Activated CD4-positive, alpha-beta T cell treated with anti-CD3 and anti-CD28 coated beads for 4 hours (primary cell): Measurements from ENCODE around the gene CFP.
A peak's percentile ranks its signal among the peaks of the same experiment; 100 is the strongest.
"Not testable (repeated sequence)": the region's sequence is repeated elsewhere in the genome, so short reads cannot be mapped to it uniquely, and the experiment has no call there.

Experiments used
- DNase-seq, 2 donors: peaks; one replicate each; pipeline ENCODE4 v3.0.0-alpha.2; 2020

CFP gene

DNA sequence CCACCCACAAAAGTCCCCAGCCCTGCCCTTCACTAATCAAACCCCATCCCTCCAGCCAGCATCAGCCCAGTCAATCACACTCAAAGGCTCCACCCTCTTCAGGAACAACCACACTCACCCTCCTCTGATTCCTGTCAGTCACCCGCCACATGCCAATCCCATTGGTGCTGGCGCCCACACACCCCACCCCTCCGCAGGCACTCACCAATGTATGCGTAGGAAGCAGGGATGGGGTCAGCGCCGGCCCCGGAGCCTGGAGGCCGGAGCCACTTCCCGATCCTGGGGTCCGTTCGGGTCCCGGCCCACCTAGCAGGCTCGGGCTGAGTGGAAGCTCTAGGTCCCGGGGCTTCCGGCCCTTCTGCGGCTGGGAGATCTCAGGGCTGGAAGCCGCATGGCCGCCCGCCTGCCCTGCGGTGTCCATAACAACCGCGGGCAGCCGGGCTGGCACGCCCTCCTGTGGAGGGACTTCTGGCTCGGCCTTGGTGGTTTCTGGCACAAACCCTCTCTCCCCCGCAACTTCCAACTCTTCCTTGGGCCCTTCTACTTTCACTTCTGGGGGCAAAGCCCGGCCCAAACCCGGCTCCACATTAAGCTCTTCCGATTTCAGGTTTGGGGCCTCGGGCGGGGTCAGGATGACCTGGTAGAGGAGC, 7.9 kb upstream of the CFP start:
- DNase-seq = peak; percentile 33 to 38

DNA sequence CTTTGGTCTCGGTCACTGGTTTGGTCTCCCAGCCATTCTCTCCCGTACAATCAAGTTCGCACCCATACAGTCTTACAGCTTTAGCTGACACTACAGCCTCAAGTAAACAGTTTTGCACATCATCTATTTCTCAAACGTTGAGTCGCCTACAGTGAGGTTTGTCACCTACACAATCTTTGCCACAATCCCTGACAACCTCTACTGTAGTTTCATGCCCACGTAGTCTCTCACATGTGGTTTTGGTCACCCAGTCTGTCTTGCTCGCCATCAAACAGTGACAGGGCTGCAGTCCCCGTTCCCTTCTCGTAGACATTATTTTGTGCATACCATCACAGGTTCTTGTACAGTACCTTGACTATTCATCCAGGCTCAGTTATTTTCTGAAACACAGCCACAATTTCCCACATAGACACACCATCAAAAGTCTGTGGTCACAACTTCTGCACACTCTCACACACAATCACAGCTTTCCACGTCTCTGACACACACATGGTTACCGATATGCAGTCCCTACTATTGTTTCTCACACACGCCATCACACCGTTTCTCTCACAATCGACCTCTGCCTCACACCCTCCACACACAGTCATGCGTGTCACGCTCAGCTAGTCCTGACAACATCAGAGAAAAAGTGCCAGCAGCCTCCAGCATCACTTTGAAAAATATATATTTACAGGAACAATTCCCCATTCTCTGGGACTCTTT, 5.3 kb upstream of the CFP start:
- DNase-seq = no peak

DNA sequence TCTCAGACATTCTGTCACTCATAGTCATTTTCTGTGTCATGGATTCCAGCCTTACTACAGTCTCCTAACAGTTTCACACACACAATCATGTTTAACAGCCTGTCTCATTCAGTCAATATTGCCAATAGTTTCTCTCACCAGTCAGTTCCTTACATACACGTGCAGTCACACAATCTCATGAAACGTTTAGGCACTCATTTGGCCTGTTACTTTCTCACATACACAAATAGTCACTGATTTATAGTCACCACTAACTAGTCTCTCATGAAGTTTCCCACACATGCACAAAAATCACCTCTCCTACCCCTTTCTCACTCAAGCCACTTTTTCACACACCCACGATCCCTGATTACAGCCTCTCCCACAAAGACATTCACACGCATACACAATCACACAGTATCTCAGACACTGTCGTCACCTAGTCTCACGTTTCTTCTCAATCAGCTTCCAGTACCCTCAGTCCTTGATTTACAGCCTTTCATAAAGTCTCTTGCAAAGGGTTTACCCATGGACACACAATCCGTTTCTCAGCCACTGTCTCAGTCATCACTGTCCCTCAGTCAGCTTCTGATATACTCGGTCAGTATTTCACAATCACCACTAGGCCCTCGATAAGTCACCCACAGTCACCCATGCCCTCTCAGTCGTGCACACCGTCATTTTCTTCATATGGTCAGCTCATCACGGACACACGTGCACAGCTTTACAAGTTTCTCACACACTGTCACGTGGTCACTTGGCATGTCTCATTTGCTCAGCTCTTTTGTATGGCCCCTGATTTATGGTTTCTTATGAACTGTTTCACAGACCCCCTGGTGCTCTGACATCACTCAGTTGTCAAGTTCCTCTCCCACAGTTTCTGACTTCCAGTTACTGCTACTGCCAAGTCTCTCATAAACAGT, 4.2 kb upstream of the CFP start:
- DNase-seq = no peak

DNA sequence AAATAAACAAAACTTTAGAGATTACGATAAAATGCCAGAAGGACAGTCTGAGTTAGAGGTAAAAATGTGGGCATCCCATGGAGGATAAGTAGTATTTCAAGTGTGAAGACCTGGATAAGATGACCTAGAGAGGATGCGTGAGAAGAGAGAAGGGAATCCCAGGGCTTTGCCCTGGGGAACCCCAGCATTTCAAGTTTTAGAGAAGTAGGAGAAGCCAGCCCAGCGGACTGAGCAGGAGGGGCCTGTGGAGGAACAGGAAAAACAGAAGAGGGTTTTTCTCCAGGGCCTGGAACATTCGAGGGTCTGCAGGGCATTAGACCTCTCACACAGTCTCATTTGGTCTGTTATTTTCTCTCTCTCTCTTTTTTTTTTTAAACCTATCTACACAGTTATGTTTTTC, 2.9 kb upstream of the CFP start:
- no peak for DNase-seq

DNA sequence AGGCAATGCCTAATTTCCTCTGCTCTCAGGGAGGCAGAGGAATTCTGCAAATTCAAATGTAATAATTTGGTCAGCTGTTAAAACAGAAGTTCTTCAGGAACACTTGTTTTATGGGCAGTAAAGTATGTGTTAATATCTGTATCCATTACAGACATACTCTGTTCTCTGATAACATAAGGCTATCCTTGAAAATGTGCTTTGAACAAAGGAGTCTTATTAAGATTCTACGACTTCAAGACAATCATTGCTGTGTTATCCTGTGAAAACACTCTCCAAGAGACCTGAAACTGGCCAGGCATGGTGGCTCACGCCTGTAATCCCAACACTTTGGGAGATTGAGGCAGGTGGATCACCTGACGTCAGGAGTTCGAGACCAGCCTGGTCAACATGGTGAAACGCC, 1.9 kb upstream of the CFP start:
- no peak for DNase-seq

DNA sequence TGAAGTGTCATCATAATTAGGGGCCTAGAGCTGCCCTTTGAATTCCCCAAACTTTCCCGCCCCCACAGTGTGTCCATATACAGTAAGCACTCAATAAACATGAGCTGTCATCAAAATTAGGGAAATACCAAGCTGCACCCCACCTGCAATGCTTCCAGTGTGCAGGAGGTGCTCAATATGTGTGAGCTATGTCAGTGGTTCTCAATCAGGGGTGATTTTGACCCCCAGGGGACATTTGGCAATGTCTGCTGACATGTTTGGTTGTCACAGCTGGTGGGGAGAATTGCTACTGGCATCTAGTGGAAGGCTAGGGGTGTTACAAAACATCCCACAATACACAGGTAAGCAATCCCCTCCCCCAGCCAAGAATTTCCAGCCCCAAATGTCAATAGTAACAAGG, 748 bp downstream of the CFP start:
- DNase-seq = peak in 1 of 2 donors; percentile 27

GRCh38 chrX:47625365-47625764, 4.4 kb downstream of the CFP start:
- DNase-seq = no peak

DNA sequence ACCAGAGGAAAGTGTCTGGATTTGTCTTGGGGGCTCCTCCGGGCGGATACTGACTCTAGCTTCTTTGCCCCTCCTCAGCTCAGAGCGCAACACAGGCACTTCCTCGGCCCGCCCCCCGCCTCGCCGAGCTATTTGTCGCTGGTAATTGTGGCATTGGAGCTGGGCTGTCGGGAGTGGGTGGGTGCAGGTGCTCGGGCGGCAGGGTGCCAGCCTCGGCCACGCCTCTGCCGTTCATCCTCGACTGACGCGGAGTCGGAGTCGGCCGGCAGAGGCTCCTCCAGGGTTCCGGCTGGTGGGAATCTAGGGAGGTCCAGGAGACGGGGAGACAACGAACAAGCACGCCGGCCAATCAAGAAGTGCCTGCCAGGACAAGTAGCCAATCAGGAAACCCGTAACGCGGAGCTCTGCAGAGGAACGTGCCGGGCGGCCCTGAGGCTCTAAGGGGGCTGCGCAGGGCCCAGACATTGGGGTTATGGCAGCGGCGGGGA, 6.1 kb downstream of the CFP start:
- DNase-seq = peak; percentile 25 to 41

GRCh38 chrX:47621851-47622250, 7.9 kb downstream of the CFP start:
- no peak for DNase-seq

- no peak for DNase-seq
Observed at GRCh38 chrX:47620303-47620685, 9.4 kb downstream of the CFP start.

DNA sequence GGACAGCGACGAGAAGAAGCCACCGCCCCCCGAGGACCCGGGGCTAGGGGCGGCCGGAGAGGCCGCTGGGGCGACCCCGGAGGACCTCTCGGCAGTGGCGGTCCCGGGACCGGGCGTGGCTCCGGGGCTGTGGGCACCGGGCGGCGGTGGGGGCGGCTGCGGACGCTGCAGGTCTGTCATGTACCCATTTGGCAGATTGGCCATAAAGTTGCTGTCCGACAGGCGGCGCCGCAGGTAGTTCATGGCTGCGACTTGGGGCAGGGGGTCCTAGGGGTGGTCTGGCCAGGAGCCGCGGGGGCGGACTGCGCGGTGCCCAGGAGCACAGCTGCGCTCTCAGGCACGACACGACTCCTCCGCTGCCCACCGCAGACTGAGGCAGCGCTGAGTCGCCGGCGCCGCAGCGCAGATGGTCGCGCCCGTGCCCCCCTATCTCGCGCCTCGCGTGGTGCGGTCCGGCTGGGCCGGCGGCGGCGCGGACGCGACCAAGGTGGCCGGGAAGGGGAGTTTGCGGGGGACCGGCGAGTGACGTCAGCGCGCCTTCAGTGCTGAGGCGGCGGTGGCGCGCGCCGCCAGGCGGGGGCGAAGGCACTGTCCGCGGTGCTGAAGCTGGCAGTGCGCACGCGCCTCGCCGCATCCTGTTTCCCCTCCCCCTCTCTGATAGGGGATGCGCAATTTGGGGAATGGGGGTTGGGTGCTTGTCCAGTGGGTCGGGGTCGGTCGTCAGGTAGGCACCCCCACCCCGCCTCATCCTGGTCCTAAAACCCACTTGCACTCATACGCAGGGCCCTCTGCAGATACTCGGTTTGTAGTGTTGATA, 10.0 kb downstream of the CFP start, which contains the start of gene SYN1:
SYN1 (minus strand) TSS at position 372 of the 817 bp plus-strand sequence; CDS start at position 243, 129 bp downstream.
- DNase-seq = peak; percentile 74 to 80

DNA sequence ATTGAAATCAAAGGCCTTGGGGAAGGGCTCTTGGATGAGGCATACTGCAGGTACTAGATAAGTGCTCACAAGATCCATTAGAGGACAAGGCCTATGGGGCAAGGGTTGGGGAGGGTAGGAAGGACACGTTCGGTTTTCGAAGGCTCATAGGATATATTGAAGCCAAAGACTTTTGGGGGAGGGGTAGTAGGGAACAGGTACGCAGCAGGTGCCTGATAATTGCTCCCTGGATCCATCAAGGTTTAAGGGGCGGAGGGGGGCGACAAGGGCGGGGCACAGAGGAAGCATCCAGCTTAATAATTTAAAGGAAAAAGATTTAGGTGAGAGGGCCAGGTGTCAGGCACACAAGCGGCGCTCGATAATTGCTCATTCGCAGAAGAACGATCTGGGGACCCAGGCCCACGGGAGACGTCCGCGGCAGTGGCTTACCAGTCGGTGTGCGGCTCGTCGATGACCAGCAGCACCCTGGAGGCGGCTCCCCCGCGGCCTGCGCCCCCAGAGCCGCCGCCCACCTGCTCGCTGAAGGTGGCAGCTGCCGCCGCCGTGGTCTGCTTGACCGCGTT, 10.7 kb downstream of the CFP start:
- no peak for DNase-seq

DNA sequence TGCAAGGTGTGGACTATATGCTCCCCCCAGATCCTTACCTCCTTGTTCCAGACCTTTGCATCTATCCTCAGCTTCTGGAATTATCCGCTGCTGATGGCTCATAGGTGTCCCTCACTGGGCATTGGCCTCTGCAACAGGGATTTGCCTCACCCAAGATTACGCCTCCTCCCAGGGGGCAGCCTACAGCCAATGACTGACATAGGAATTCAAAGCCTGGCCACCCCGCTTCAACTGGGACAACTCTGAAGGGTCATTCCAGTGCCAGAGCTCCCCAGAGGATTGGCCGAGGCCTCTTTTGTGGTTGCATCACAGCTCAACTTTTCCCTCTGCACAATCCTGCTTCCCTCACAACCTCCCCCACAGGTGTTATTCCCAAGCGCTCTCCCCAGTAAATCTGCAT, 15.1 kb downstream of the CFP start:
- no peak for DNase-seq

DNA sequence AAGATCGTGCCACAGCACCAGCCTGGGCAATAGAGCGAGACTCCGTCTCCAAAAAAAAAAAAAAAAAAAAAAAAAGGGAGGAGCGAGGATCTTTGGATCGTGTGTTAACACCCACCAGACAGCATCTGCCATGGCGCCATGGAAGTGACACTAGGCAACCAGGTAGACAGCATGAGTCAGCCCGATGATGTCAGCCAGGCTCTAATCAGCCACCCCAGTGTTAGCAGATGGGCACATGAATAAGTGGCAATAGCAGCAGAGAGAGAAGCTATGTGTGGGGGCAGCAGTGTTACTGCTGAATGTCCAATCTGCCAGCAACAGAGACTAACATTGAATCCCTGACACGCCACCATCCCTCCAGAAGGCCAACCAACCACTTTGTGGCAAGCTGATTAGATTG, 16.6 kb downstream of the CFP start:
- no peak for DNase-seq

- DNase-seq = no peak
Observed at GRCh38 chrX:47612418-47612817, 17.3 kb downstream of the CFP start.

DNA sequence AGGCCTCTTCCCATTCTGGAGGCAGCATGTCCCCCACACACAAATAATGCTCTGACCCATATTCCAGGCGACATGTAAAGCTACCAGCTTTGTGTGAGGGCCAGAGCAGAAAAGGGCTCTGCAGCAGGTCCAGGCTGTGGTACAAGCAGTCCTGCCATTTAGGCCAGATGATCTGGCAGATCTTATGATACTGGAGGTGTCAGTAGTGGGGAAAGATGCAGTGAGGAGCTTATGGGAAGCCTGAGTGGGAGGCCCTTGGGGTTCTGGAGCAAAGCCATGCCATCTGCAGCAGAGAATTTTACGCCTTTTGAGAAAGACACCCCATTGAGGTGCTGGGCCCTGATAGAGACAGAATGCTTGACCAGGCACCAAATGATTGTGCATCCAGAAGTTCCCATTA, 17.8 kb downstream of the CFP start:
- DNase-seq = no peak

DNA sequence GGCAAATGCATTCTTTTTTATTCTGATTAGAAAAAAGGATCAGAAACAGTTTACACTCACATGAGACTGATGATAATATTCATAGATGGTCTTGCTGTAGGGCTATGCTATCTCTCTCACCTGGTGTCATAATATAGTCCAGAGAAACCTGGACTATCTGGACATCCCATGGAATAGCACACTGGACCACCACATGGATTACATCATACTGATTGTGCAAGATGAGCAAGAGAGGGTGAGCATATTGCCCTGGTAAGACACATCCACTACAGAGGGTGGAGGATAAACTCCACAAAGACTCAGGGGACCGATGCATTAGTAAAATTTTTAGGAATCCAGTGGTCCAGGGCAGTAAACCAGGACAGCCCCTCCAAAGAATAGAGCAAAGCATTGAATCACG, 18.2 kb downstream of the CFP start:
- DNase-seq = no peak

DNA sequence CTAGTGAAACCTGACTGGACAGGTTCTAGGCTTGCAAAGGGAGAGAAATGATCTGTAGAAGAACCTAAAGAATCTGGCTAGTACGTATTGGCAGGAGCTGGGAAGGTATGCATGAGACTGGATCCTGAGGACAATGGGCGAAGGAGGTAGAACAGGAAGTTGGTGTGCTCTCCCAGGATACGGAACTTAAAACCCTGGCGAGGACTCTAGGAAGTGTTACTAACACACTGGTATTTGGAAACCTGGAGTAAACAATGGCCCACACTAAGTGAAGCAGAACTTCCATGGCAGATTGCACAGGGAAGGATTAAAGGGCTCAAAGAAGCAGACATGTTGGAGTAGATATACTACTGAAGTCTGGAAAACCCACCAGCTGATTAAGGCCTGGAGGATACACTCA, 19.2 kb downstream of the CFP start:
- DNase-seq = no peak

DNA sequence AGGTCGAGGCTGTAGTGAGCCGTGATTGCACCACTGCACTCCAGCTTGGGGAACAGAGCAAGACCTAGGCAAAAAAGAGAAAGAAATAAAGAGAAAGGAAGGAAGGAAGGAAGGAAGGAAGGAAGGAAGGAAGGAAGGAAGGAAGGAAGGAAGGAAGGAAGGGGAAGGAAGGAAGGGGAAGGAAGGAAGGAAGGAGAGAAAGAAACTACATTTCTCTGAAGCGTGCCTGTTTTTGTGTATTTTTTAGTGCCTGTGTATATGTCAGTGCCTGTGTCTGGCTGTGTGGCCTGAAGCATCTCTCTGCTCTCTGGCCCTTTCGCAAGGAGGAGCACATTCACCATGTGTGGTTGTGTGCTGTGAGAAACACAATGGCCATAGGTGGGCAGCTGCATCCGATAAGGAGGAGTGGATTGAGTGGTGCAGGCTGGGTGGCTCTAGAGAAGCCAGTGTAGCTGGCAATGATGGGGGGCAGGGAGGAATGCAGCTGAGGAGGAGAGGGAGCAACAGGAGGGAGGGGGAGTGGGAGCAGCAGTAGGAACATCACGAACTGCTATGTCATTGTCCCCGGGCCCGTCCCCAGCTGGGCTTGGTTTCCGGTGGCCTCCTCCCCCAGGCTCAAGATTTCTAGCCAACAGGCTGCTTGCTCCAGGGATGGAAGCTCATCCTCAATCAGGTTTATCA, 21.5 kb downstream of the CFP start:
- DNase-seq = no peak

- DNase-seq = no peak
Observed at GRCh38 chrX:47607091-47607490, 22.6 kb downstream of the CFP start.

DNA sequence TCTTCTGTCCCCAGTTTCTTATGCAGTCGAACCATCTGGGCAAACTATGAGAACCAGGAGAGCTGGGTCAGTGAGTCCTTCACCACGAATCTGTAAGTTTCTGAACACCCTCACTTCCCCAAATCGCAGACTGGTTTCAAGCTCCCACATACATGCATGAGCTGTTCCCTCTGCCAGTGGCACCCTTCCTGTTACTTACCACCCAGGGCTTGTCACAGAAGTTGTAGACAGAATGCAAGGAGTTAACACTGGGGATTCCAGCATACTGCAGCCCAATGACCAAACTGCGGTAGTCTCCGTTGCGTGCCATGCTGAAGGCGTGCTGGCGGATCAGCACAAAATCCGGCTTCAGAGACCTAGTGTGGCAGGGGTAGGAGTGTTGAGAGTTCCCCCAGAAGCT, 24.7 kb downstream of the CFP start:
- no peak for DNase-seq

GRCh38 chrX:47603125-47603524, 26.6 kb downstream of the CFP start:
- DNase-seq = not testable (repeated sequence)
